A549 (cell line): ENCODE results near the gene NCAPH2. TPM values are rescaled to one million over a fixed set of nuclear protein-coding genes. Genes with fewer than 3 reads are reported as not detected.

ENCODE experiments used
- ATAC-seq, 2 experiments: fragments of 200-7000 bp in 1 of 2; fragments of >200 bp in 1 of 2; cut with Nextera tagmentation in 1 of 2; cut with Tn5 transposase in 1 of 2; 3 replicates each; pipeline versions ENCODE4 v1.8.0 to v1.9.1; 2018 to 2020; ENCODE audit warnings: mild to moderate bottlenecking in 1 of 2, moderate library complexity in 1 of 2
- CTCF ChIA-PET: fragments of 300-600 bp; sonication (Branson Sonifier 250); formaldehyde crosslinking; extraction: SDS; loops from one replicate; lab custom pipeline; 2021; ENCODE audit warnings: antibody characterized with exemption, inconsistent platforms; lab: Yijun Ruan, JAX
- POLR2A ChIA-PET: fragments of 350-600 bp; formaldehyde crosslinking; extraction: SDS; loops from one replicate; lab custom pipeline; 2021; ENCODE audit warnings: antibody characterized with exemption, inconsistent platforms; lab: Yijun Ruan, JAX
- DNase-seq, 2 experiments: peaks; one replicate each; pipeline versions ENCODE4 v3.0.0 to v3.0.0-alpha.2; 2011 to 2016; ENCODE audit warnings: low read depth in 1 of 2, low spot score in 1 of 2
- FAIRE-seq: peaks from 2 replicates; lab custom pipeline; 2011; peaks lifted over from hg19 to GRCh38; lab: Jason Lieb, UNC
- H3K27ac ChIP-seq, 2 experiments: fragments of >200 bp; sonication (Bioruptor Twin); formaldehyde crosslinking; 3 replicates each; pipeline ENCODE4 v1.5.1; 2016 to 2017
- H3K4me1 ChIP-seq: fragments of >200 bp; sonication (Bioruptor Twin); formaldehyde crosslinking; 3 replicates; pipeline ENCODE4 v1.6.1; 2016
- H3K4me2 ChIP-seq: fragments of >200 bp; sonication (Bioruptor Twin); formaldehyde crosslinking; 3 replicates; pipeline ENCODE4 v1.6.1; 2016
- H3K4me3 ChIP-seq: fragments of >200 bp; sonication (Bioruptor Twin); formaldehyde crosslinking; 3 replicates; pipeline ENCODE4 v1.5.1; 2016
- H3K9me3 ChIP-seq: fragments of >200 bp; sonication (Bioruptor Twin); formaldehyde crosslinking; 3 replicates; pipeline ENCODE4 v1.6.1; 2016
- CHD2 ChIP-seq: fragments of 150-350 bp; IDR thresholded peaks from 2 replicates; pipeline ENCODE4 v1.6.1; 2014; ENCODE audit warnings: low read length; ENCODE audit not compliant: partially characterized antibody
- EHMT2 ChIP-seq: fragments of 200-600 bp; sonication (generic); IDR thresholded peaks from 2 replicates; pipeline ENCODE4 v1.6.1; 2016; ENCODE audit warnings: antibody characterized with exemption, low read depth, mild to moderate bottlenecking, moderate library complexity
- ESRRA ChIP-seq: fragments of 150-350 bp; IDR thresholded peaks from 2 replicates; pipeline ENCODE4 v1.6.1; 2014; ENCODE audit warnings: mild to moderate bottlenecking, low read length, borderline replicate concordance
- FOXS1 ChIP-seq: fragments of 250-450 bp; sonication (Bioruptor Pico); IDR thresholded peaks from 2 replicates; pipeline ENCODE4 v1.5.0; 2020; ENCODE audit warnings: mild to moderate bottlenecking, moderate library complexity
- HEYL ChIP-seq: fragments of 250-450 bp; sonication (Bioruptor Pico); IDR thresholded peaks from 2 replicates; pipeline ENCODE4 v1.8.0; 2021; ENCODE audit warnings: mild to moderate bottlenecking, moderate library complexity
- HOXB5 ChIP-seq: fragments of 250-450 bp; sonication (Bioruptor Pico); IDR thresholded peaks from 2 replicates; pipeline ENCODE4 v1.5.0; 2020; ENCODE audit warnings: mild to moderate bottlenecking, moderate library complexity
- JUN ChIP-seq, 2 experiments: fragments of >200 bp; sonication (Bioruptor Twin); formaldehyde crosslinking; IDR thresholded peaks; 2 replicates in 1 of 2; 3 replicates in 1 of 2; pipeline ENCODE4 v1.6.1; 2016 to 2017
- MAFK ChIP-seq: fragments of 450-650 bp; IDR thresholded peaks from 2 replicates; pipeline ENCODE4 v1.6.1; 2014; ENCODE audit not compliant: partially characterized antibody
- NPAS2 ChIP-seq: fragments of 250-450 bp; sonication (Bioruptor Pico); IDR thresholded peaks from 2 replicates; pipeline ENCODE4 v1.8.0; 2022; ENCODE audit warnings: mild to moderate bottlenecking, moderate library complexity, borderline replicate concordance
- RAD21 ChIP-seq, 2 experiments: fragments of >200 bp in 1 of 2; sonication (Bioruptor Twin) in 1 of 2; formaldehyde crosslinking in 1 of 2; IDR thresholded peaks in 1 of 2; conservative IDR thresholded peaks in 1 of 2; 2 replicates in 1 of 2; 3 replicates in 1 of 2; pipeline ENCODE4 v1.6.1; 2012 to 2018; ENCODE audit warnings: inconsistent platforms in 1 of 2
- SMC3 ChIP-seq: fragments of >200 bp; sonication (Bioruptor Twin); formaldehyde crosslinking; IDR thresholded peaks from 3 replicates; pipeline ENCODE4 v1.6.1; 2018; ENCODE audit warnings: inconsistent platforms
- TP53 ChIP-seq: fragments of 250-450 bp; sonication (Bioruptor Pico); IDR thresholded peaks from 2 replicates; pipeline ENCODE4 v1.5.0; 2021; ENCODE audit warnings: mild to moderate bottlenecking, moderate library complexity
- WGBS: methylation state at CpG from one replicate; pipeline ENCODE4 v1.1.6; 2017; ENCODE audit errors: missing lambda C conversion rate; 5-methylcytosine and 5-hydroxymethylcytosine counted together
- polyA plus RNA-seq, 4 experiments: library from polyadenylated mRNA; depleted of rRNA in 3 of 4; stranded (reverse); fragments of >200 nt; fragmentation: RNase III in 1 of 4; extraction: RNeasy Plus Mini Kit Qiagen cat#74134 plus additional on column Dnase treatment in 1 of 4; gene quantifications; 2 replicates in 3 of 4; 3 replicates in 1 of 4; pipeline ENCODE4 v1.2.3, GENCODE V29; 2011 to 2017
- TF ChIP-seq, protein P1 (sequence below): fragments of >200 bp; sonication (Bioruptor Twin); formaldehyde crosslinking; IDR thresholded peaks from 3 replicates; pipeline ENCODE4 v1.5.1; 2016
- TF ChIP-seq, protein P2 (sequence below): fragments of >200 bp; sonication (Bioruptor Twin); formaldehyde crosslinking; IDR thresholded peaks from 3 replicates; pipeline ENCODE4 v1.6.1; 2016
- TF ChIP-seq, protein P3 (sequence below): fragments of >200 bp; sonication (Bioruptor Twin); formaldehyde crosslinking; IDR thresholded peaks from 2 replicates; pipeline ENCODE4 v1.6.1; 2016

NCAPH2 gene
- polyA plus RNA-seq, 2 of the 4 experiments (the other 2 are of a cell fraction), result 14.3 to 27.7 TPM

DNA sequence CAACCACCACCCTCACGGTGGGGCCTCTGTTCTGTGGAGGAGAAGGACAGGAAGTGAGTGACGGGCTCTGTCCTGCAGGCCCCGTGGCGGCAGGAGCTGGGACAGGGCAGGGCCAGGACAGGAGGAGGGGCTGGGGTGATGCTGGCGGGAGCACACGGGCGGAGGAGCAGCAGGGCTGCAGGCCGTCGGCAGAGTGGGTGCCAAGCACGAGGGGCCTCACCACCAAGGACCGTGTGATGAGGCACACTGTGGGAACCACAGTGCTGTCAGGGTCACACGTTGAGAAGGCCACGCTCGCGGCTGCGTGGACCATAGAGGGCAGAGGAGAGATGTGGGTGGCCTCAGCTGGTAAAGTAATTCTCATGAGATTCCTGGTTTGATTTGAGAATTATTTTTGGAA, 8.9 kb downstream of the NCAPH2 start:
- Histone ChIP-seq H3K27ac (no peak overlapping the region), H3K4me2 (no peak overlapping the region), H3K4me1 (no peaks in the 10 kb centered on the region), H3K4me3 (no peak overlapping the region), H3K9me3 (no peaks in the 10 kb centered on the region)
- ChIA-PET POLR2A (no interaction called here), CTCF (interaction anchor here (2.2 kb wide), 1 partner anchor 9 kb away, joined by 7 read pairs; the partner anchor contains the start of gene SCO2)
- 98% methylated on average over 16 of the region's 16 CpGs for WGBS
- no peak for ATAC-seq
- DNase-seq, result no peak
- no peak for FAIRE-seq
- TF ChIP-seq RAD21 (conservative IDR thresholded peaks at IDR 0.05 in 1 of 2, IDR thresholded peaks at IDR 0.05 in 1 of 2), result no peak
- TF ChIP-seq FOXS1, result no peak
- no peak for TF ChIP-seq EHMT2

DNA sequence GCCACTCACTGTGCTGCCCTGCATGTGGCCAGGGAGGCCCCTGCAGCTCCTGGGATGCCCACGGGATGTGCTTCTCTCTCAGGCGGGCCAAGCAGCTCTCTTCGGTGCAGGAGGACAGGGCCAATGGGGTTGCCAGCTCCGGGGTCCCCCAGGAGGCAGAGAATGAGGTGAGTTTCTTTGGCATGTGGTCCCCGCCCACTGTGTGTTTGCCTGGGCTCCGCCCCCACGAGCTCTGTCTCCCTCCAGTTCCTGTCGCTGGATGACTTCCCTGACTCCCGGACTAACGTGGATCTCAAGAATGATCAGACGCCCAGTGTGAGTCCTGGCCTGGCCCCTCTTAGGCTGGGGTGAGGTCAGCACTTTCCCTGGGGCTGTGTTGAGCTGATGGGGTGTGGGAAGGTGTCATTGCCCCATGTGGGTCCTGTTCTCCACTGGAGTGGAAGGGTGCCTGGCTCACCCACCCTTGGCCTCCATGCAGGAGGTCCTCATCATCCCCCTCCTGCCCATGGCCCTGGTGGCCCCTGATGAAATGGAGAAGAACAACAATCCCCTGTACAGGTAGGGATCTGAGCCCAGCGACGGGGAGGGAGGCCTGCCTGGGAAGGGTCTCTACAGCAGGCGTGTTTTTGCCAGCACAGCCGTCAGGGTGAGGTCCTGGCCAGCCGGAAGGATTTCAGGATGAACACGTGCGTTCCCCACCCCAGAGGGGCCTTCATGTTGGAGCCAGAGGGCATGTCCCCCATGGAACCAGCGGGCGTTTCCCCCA, 9.7 kb downstream of the NCAPH2 start:
- WGBS, result 83% methylated on average over 9 of the region's 20 CpGs
- FAIRE-seq (no peak), ATAC-seq (no peak), DNase-seq (no peak)
- ChIA-PET CTCF (interaction anchor here (1.5 to 2.2 kb wide), 3 partner anchors 8 to 103 kb away, joined by 4 to 7 read pairs (median 6); partner anchors contain the start of gene SCO2), POLR2A (no interaction called here)
- Histone ChIP-seq H3K4me1 (no peaks in the 10 kb centered on the region), H3K4me2 (no peak overlapping the region), H3K27ac (no peak overlapping the region), H3K4me3 (no peak overlapping the region), H3K9me3 (no peaks in the 10 kb centered on the region)
- no peak for TF ChIP-seq TP53 (CRISPR knock-in tag)
- no peak for TF ChIP-seq SMC3
- no peak for TF ChIP-seq HOXB5 (CRISPR knock-in tag)
- TF ChIP-seq, protein P1, sequence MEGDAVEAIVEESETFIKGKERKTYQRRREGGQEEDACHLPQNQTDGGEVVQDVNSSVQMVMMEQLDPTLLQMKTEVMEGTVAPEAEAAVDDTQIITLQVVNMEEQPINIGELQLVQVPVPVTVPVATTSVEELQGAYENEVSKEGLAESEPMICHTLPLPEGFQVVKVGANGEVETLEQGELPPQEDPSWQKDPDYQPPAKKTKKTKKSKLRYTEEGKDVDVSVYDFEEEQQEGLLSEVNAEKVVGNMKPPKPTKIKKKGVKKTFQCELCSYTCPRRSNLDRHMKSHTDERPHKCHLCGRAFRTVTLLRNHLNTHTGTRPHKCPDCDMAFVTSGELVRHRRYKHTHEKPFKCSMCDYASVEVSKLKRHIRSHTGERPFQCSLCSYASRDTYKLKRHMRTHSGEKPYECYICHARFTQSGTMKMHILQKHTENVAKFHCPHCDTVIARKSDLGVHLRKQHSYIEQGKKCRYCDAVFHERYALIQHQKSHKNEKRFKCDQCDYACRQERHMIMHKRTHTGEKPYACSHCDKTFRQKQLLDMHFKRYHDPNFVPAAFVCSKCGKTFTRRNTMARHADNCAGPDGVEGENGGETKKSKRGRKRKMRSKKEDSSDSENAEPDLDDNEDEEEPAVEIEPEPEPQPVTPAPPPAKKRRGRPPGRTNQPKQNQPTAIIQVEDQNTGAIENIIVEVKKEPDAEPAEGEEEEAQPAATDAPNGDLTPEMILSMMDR, result no peak
- TF ChIP-seq, protein P2, sequence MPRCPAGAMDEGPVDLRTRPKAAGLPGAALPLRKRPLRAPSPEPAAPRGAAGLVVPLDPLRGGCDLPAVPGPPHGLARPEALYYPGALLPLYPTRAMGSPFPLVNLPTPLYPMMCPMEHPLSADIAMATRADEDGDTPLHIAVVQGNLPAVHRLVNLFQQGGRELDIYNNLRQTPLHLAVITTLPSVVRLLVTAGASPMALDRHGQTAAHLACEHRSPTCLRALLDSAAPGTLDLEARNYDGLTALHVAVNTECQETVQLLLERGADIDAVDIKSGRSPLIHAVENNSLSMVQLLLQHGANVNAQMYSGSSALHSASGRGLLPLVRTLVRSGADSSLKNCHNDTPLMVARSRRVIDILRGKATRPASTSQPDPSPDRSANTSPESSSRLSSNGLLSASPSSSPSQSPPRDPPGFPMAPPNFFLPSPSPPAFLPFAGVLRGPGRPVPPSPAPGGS, result no peak
- no peak for TF ChIP-seq HEYL (CRISPR knock-in tag)
- TF ChIP-seq EHMT2, result no peak
- TF ChIP-seq JUN (IDR thresholded peaks at IDR 0.05), result no peak
- no peak for TF ChIP-seq MAFK
- no peak for TF ChIP-seq RAD21 (conservative IDR thresholded peaks at IDR 0.05 in 1 of 2, IDR thresholded peaks at IDR 0.05 in 1 of 2)
- TF ChIP-seq, protein P3, sequence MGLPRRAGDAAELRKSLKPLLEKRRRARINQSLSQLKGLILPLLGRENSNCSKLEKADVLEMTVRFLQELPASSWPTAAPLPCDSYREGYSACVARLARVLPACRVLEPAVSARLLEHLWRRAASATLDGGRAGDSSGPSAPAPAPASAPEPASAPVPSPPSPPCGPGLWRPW, result no peak
- TF ChIP-seq ESRRA, result no peak
- no peak for TF ChIP-seq CHD2

DNA sequence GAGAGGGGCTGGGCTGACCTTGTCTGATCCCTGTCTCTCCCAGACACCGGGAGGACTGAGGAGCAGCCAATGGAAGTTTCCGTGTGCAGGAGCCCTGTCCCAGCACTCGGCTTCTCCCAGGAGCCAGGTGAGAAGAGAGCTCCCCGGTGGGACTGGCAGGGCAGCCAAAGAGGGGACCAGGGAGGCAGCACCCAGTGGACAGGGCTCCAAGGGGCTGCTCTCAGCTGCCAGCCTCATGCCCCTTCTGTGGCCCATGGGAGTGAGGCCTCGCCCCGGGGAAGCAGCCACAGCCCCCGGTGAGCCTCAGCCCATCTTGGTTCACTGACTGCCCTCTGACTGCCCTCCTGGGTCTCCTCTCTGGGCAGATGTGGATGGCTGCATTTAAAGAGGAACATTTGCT, 10.6 kb downstream of the NCAPH2 start:
- FAIRE-seq (no peak), ATAC-seq (no peak), DNase-seq (no peak)
- H3K4me1 ChIP-seq, result no peaks in the 10 kb centered on the region
- TF ChIP-seq NPAS2 (CRISPR knock-in tag), result no peak
- no peak for TF ChIP-seq CHD2
- no peak for TF ChIP-seq MAFK
- no peak overlapping the region for H3K4me2 ChIP-seq
- H3K27ac ChIP-seq, result no peak overlapping the region
- ChIA-PET POLR2A (no interaction called here), CTCF (interaction anchor here (1.1 to 1.5 kb wide), 3 partner anchors 10 to 102 kb away, joined by 3 to 6 read pairs (median 4); no protein-coding TSS in a partner anchor)
- 93% methylated on average over 3 of the region's 7 CpGs for WGBS
- no peaks in the 10 kb centered on the region for H3K9me3 ChIP-seq
- H3K4me3 ChIP-seq, result no peak overlapping the region
